GM10248 (cell line): ENCODE results near the gene TAPT1.

Experiments used
- CTCF ChIA-PET: fragments of 300-600 bp; sonication (Branson Sonifier 250); formaldehyde crosslinking; extraction: SDS; loops from one replicate; lab custom pipeline; 2021; ENCODE audit warnings: antibody characterized with exemption; lab: Yijun Ruan, JAX
- POLR2A ChIA-PET: fragments of 350-650 bp; sonication (Branson Sonifier 250); formaldehyde crosslinking; extraction: SDS; loops from one replicate; lab custom pipeline; 2020; ENCODE audit warnings: antibody characterized with exemption; lab: Yijun Ruan, JAX
- DNase-seq: peaks from one replicate; pipeline ENCODE4 v3.0.0; 2012; ENCODE audit errors: extremely low spot score
- TF ChIP-seq, protein P1 (sequence below): IDR thresholded peaks from 2 replicates; pipeline ENCODE4 v1.5.1; 2012; ENCODE audit warnings: mild to moderate bottlenecking, low read depth; ENCODE audit errors: extremely low read depth, missing control alignments, control extremely low read depth

Gene TAPT1

DNA sequence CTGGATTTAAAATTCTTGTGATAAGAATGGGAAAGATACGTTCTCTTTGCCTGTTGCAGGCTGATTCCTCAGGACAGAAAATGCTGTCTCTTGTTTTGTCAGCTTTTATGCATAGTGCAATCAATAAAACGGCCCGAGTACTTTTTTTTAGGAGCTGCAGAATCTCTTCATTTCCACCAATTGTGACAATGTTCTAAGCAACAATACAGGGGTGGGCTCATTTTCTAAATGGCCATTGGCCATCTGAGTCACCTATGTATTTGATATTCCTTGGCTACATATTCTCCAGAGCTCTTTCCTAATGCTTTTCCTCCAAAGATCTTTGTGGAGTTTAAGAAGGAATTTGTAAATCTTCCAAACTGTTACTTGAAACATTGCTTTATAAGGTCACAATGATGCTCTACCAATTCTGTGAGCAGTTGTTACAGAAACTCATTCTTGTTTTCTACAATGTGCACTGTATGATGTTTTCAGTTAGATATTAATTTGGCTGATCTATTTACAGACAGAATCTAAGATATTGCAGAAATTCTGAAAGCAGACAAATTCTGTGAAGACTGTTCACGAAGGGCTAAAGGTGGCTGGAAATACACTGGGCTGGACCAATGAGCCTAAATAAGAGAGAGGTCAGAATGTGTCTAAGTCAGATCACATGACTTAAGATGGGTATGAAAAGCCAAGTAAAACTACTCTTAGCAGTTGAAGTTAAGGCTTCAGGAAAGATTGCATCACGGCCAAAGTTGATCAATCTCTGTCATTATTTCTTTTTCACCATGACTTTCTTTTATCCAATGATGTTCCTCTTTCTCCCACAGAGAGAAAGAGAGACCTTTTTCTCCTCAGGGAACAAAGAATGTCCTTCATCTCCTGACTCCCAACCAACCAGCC, 33.4 kb downstream of the TAPT1 start:
- CTCF ChIA-PET = interaction anchor here (1.8 to 5.4 kb wide), 2 partner anchors 14 to 29 kb away, joined by 5 to 42 read pairs; no protein-coding TSS in a partner anchor
- POLR2A ChIA-PET = no interaction called here

DNA sequence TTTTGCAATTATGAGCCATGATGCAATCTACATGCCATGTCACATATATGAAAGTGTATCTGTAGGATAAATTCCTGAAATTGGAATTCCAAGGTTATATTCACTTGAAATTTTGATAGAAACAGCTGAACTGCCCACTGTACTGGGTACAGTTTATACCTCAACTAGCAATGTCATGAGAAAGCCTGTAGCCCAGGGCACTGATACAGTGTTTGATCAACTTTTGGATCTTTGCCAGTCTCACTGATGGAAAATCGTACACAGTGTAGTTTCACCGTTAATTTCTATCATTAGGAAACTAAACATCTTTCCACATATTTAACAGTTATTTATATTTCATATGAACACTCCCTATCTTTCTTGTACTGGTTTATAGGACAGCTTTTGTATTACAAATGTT, 34.2 kb downstream of the TAPT1 start:
- CTCF ChIA-PET = interaction anchor here (1.8 to 5.4 kb wide), 2 partner anchors 15 to 28 kb away, joined by 5 to 42 read pairs; no protein-coding TSS in a partner anchor
- POLR2A ChIA-PET = no interaction called here
- TF ChIP-seq, protein P1, sequence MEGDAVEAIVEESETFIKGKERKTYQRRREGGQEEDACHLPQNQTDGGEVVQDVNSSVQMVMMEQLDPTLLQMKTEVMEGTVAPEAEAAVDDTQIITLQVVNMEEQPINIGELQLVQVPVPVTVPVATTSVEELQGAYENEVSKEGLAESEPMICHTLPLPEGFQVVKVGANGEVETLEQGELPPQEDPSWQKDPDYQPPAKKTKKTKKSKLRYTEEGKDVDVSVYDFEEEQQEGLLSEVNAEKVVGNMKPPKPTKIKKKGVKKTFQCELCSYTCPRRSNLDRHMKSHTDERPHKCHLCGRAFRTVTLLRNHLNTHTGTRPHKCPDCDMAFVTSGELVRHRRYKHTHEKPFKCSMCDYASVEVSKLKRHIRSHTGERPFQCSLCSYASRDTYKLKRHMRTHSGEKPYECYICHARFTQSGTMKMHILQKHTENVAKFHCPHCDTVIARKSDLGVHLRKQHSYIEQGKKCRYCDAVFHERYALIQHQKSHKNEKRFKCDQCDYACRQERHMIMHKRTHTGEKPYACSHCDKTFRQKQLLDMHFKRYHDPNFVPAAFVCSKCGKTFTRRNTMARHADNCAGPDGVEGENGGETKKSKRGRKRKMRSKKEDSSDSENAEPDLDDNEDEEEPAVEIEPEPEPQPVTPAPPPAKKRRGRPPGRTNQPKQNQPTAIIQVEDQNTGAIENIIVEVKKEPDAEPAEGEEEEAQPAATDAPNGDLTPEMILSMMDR = no peak
- DNase-seq = no peak

More for the DNA sequence above, 33.4 kb downstream of the TAPT1 start:
- DNase-seq = no peak
- TF ChIP-seq, protein P1 = no peak

GRCh38 chr4:16187455-16187854, 38.8 kb downstream of the TAPT1 start:
- ChIA-PET POLR2A (no interaction called here), CTCF (interaction anchor here (1.3 to 1.5 kb wide), 2 partner anchors 10 to 18 kb away, joined by 3 to 7 read pairs; no protein-coding TSS in a partner anchor)
- TF ChIP-seq, protein P1 = no peak
- DNase-seq = no peak

- POLR2A ChIA-PET = no interaction called here
- TF ChIP-seq, protein P1 = no peak
- CTCF ChIA-PET = interaction anchor here (1.2 to 1.7 kb wide), 2 partner anchors 14 to 19 kb away, joined by 5 to 8 read pairs; no protein-coding TSS in a partner anchor
- DNase-seq = no peak
These were observed 39.3 kb downstream of the TAPT1 start for GRCh38 chr4:16186986-16187385.

- DNase-seq = no peak
- CTCF ChIA-PET = interaction anchor here (1.2 to 2.8 kb wide), 6 partner anchors 9 to 29 kb away, joined by 3 to 20 read pairs (median 4); no protein-coding TSS in a partner anchor
- POLR2A ChIA-PET = no interaction called here
- TF ChIP-seq, protein P1 = no peak
These were observed 42.7 kb downstream of the TAPT1 start for GRCh38 chr4:16183604-16184003.

DNA sequence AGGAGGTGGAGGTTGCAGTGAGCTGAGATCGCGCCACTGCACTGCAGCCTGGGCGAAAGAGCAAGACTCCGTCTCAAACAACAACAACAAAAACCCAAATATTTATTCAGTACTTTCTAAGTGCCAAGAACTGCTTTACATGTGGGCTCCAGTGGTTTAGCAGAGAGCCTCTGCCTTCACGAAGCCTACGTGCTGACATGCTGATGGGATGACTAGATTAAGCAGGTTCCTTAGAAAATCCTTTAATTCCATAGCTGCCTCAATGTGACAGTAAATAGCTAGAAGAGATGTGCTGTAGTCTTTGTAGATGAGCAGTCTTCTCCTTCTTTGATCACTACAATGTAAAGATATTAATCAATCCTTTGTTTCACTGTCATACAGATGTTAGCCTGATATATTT, 49.6 kb downstream of the TAPT1 start:
- TF ChIP-seq, protein P1 = no peak
- POLR2A ChIA-PET = no interaction called here
- CTCF ChIA-PET = interaction anchor here (0.6 to 2.7 kb wide), 4 partner anchors 12 to 59 kb away, joined by 3 to 8 read pairs (median 5); no protein-coding TSS in a partner anchor
- no peak for DNase-seq
